ENCODE data around the gene CD109.

DNA sequence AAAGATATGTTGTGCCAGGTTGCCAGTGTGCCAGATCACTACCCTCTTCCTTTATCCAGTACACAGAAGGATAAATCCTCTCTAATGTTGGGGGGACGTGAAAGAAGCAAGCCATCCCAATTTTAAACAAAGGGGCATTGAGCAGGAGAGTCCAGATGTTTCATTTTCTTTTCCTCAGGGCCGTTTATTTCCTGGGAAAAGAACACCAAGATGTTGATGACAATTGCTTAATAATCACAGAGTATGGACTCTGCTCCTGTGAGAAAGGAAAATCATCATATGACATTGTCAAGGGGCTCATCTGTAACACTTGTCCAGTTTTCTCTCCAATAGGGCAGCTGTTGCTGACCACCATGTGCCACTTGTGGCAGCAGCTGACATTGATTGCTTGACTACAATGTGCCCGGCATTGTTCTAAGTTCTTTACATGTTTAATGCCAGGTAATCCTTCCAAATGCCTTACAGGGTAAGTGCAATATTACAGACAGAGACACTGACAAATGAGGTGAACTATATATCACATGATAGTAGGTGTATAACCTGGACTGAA lies 161.4 kb downstream of the CD109 start:
- TF ChIP-seq POLR2A (IDR thresholded peaks at IDR 0.05; ENCODE audit: extremely low read depth, insufficient read length) (no peak), MYC (IDR thresholded peaks at IDR 0.05; ENCODE audit: low read depth, low read length) (no peak)
- TF ChIP-seq, protein P1, sequence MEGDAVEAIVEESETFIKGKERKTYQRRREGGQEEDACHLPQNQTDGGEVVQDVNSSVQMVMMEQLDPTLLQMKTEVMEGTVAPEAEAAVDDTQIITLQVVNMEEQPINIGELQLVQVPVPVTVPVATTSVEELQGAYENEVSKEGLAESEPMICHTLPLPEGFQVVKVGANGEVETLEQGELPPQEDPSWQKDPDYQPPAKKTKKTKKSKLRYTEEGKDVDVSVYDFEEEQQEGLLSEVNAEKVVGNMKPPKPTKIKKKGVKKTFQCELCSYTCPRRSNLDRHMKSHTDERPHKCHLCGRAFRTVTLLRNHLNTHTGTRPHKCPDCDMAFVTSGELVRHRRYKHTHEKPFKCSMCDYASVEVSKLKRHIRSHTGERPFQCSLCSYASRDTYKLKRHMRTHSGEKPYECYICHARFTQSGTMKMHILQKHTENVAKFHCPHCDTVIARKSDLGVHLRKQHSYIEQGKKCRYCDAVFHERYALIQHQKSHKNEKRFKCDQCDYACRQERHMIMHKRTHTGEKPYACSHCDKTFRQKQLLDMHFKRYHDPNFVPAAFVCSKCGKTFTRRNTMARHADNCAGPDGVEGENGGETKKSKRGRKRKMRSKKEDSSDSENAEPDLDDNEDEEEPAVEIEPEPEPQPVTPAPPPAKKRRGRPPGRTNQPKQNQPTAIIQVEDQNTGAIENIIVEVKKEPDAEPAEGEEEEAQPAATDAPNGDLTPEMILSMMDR (IDR thresholded peaks at IDR 0.05; ENCODE audit: low read depth, low read length) = no peak

Data from NB4 (cell line).